ENCODE results near the gene NARS2.

DNA sequence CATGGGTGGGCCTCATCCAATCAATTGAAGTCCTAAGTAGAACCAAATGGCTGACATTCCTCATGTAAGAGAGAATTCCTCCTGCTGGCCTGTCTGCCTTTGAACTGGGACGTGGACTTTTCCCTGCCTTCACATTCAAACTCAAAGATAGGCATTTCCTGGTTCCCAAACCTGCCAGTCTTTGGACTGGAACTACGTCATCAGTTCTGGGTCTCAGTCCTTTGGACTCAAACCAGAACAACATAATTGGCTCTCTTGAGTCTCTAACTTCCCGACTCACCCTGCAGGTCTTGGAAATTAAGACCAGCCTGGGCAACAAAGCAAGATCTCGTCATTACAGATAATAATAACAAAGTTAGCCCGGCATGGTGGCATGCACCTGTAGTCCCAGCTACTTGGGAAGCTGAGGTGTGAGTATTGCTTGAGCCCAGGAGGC, 38.7 kb upstream of the NARS2 start:
- TF ChIP-seq, protein P1, sequence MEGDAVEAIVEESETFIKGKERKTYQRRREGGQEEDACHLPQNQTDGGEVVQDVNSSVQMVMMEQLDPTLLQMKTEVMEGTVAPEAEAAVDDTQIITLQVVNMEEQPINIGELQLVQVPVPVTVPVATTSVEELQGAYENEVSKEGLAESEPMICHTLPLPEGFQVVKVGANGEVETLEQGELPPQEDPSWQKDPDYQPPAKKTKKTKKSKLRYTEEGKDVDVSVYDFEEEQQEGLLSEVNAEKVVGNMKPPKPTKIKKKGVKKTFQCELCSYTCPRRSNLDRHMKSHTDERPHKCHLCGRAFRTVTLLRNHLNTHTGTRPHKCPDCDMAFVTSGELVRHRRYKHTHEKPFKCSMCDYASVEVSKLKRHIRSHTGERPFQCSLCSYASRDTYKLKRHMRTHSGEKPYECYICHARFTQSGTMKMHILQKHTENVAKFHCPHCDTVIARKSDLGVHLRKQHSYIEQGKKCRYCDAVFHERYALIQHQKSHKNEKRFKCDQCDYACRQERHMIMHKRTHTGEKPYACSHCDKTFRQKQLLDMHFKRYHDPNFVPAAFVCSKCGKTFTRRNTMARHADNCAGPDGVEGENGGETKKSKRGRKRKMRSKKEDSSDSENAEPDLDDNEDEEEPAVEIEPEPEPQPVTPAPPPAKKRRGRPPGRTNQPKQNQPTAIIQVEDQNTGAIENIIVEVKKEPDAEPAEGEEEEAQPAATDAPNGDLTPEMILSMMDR (conservative IDR thresholded peaks at IDR 0.05 in 1 of 2, IDR thresholded peaks at IDR 0.05 in 1 of 2; ENCODE audit: low read depth in 1 of 2, low read length in 2 of 2): no peak
- no peak for TF ChIP-seq EZH2 (IDR thresholded peaks at IDR 0.05; ENCODE audit: low read length, missing control alignments)

All from fibroblast of lung (primary cell).